WTC11 (cell line): ENCODE measurements around the gene ANKZF1. TPM values are rescaled to one million over a fixed set of nuclear protein-coding genes. Genes with fewer than 3 reads are reported as not detected.

Experiments
- ATAC-seq: fragments of 200-7000 bp; cut with Tn5 transposase; 2 replicates; pipeline ENCODE4 v1.10.0; 2021; ENCODE audit warnings: mild to moderate bottlenecking, moderate library complexity
- CTCF ChIA-PET: fragments of 300-600 bp; sonication (Branson Sonifier 250); formaldehyde crosslinking; loops from one replicate; lab custom pipeline; 2021; ENCODE audit warnings: antibody characterized with exemption; lab: Charles Lee
- POLR2A ChIA-PET: fragments of 350-600 bp; sonication (Branson Sonifier 250); formaldehyde crosslinking; loops from one replicate; lab custom pipeline; 2021; ENCODE audit warnings: antibody characterized with exemption; lab: Charles Lee
- DNase-seq: peaks from one replicate; pipeline ENCODE4 v3.0.0; 2021; ENCODE audit warnings: low spot score
- H3K27ac Mint-ChIP-seq: 2 replicates; pipeline ENCODE4 v1.8.0; 2021; ENCODE audit warnings: mixed read lengths
- H3K27me3 Mint-ChIP-seq: 2 replicates; pipeline ENCODE4 v1.8.0; 2021; ENCODE audit warnings: low read depth, mild to moderate bottlenecking, moderate library complexity, mixed read lengths
- H3K36me3 Mint-ChIP-seq: 2 replicates; pipeline ENCODE4 v1.8.0; 2021; ENCODE audit warnings: mixed read lengths
- H3K4me1 Mint-ChIP-seq: 2 replicates; pipeline ENCODE4 v1.8.0; 2022; ENCODE audit warnings: mixed read lengths
- H3K4me3 Mint-ChIP-seq: 2 replicates; pipeline ENCODE4 v1.8.0; 2021; ENCODE audit warnings: mild to moderate bottlenecking, moderate library complexity, mixed read lengths
- H3K9me3 Mint-ChIP-seq: 2 replicates; pipeline ENCODE4 v1.8.0; 2021; ENCODE audit warnings: mixed read lengths
- ARID4B ChIP-seq: sonication (generic); formaldehyde crosslinking; IDR thresholded peaks from 2 replicates; pipeline ENCODE4 v1.8.0; 2023; ENCODE audit warnings: missing genetic modification reagents, mild to moderate bottlenecking, borderline replicate concordance
- ATF6 ChIP-seq: sonication (generic); formaldehyde crosslinking; IDR thresholded peaks from 2 replicates; pipeline ENCODE4 v1.8.1; 2023; ENCODE audit warnings: mild to moderate bottlenecking, missing genetic modification reagents
- CREM ChIP-seq: sonication (generic); formaldehyde crosslinking; IDR thresholded peaks from 2 replicates; pipeline ENCODE4 v1.8.1; 2022; ENCODE audit warnings: mild to moderate bottlenecking, missing genetic modification reagents, moderate library complexity
- E2F4 ChIP-seq: sonication (generic); formaldehyde crosslinking; IDR thresholded peaks from 2 replicates; pipeline ENCODE4 v1.8.1; 2022; ENCODE audit warnings: low read depth, mild to moderate bottlenecking, moderate library complexity, missing genetic modification reagents, borderline replicate concordance
- E2F5 ChIP-seq: sonication (generic); formaldehyde crosslinking; IDR thresholded peaks from 2 replicates; pipeline ENCODE4 v1.8.1; 2022; ENCODE audit warnings: mild to moderate bottlenecking, moderate library complexity, missing genetic modification reagents
- ERG ChIP-seq: fragments of 250-450 bp; sonication (Bioruptor Pico); IDR thresholded peaks from 2 replicates; pipeline ENCODE4 v1.8.0; 2021; ENCODE audit warnings: mild to moderate bottlenecking
- FOXJ3 ChIP-seq: sonication (generic); formaldehyde crosslinking; IDR thresholded peaks from 2 replicates; pipeline ENCODE4 v1.9.0; 2021; ENCODE audit warnings: missing genetic modification reagents, mild to moderate bottlenecking, borderline replicate concordance
- FOXP1 ChIP-seq: sonication (generic); formaldehyde crosslinking; IDR thresholded peaks from 2 replicates; pipeline ENCODE4 v1.8.0; 2022; ENCODE audit warnings: missing genetic modification reagents, mild to moderate bottlenecking, moderate library complexity, borderline replicate concordance
- JAZF1 ChIP-seq: fragments of 250-450 bp; sonication (Bioruptor Pico); IDR thresholded peaks from 2 replicates; pipeline ENCODE4 v1.9.0; 2021; ENCODE audit warnings: moderate library complexity, mild to moderate bottlenecking, inconsistent platforms
- MAX ChIP-seq: sonication (generic); formaldehyde crosslinking; IDR thresholded peaks from 2 replicates; pipeline ENCODE4 v1.8.0; 2022; ENCODE audit warnings: mild to moderate bottlenecking, missing genetic modification reagents
- NFATC4 ChIP-seq: fragments of 250-450 bp; sonication (Bioruptor Pico); IDR thresholded peaks from 2 replicates; pipeline ENCODE4 v1.9.0; 2021; ENCODE audit warnings: mild to moderate bottlenecking
- NFE2L1 ChIP-seq: sonication (generic); formaldehyde crosslinking; IDR thresholded peaks from 2 replicates; pipeline ENCODE4 v1.8.1; 2023; ENCODE audit warnings: missing genetic modification reagents
- NFYB ChIP-seq: sonication (generic); formaldehyde crosslinking; conservative IDR thresholded peaks from 2 replicates; pipeline ENCODE4 v1.8.0; 2022; ENCODE audit warnings: low read depth, missing genetic modification reagents
- OVOL2 ChIP-seq: fragments of 250-450 bp; sonication (Bioruptor Pico); IDR thresholded peaks from 2 replicates; pipeline ENCODE4 v1.9.0; 2021; ENCODE audit warnings: mild to moderate bottlenecking, borderline replicate concordance
- PRRX2 ChIP-seq: fragments of 250-450 bp; sonication (Bioruptor Pico); IDR thresholded peaks from 2 replicates; pipeline ENCODE4 v1.8.0; 2021; ENCODE audit warnings: mild to moderate bottlenecking
- RORB ChIP-seq: fragments of 250-450 bp; sonication (Bioruptor Pico); IDR thresholded peaks from 2 replicates; pipeline ENCODE4 v1.9.0; 2021; ENCODE audit warnings: mild to moderate bottlenecking
- TCF7 ChIP-seq: sonication (generic); formaldehyde crosslinking; IDR thresholded peaks from 2 replicates; pipeline ENCODE4 v1.8.0; 2022; ENCODE audit warnings: mild to moderate bottlenecking, low read depth, missing genetic modification reagents, moderate library complexity
- ZBTB21 ChIP-seq: sonication (generic); formaldehyde crosslinking; IDR thresholded peaks from 2 replicates; pipeline ENCODE4 v1.8.1; 2023; ENCODE audit warnings: mild to moderate bottlenecking, missing genetic modification reagents, borderline replicate concordance
- ZNF281 ChIP-seq: sonication (generic); formaldehyde crosslinking; IDR thresholded peaks from 2 replicates; pipeline ENCODE4 v1.8.0; 2023; ENCODE audit warnings: mild to moderate bottlenecking, missing genetic modification reagents
- total RNA-seq: library from RNA; stranded (reverse); gene quantifications from 3 replicates; pipeline ENCODE4 v1.2.3, GENCODE V29; 2021
- TF ChIP-seq, protein P1 (sequence below): sonication (generic); formaldehyde crosslinking; IDR thresholded peaks from 2 replicates; pipeline ENCODE4 v1.8.1; 2023; ENCODE audit warnings: mild to moderate bottlenecking, missing genetic modification reagents, moderate library complexity
- TF ChIP-seq, protein P2 (sequence below): sonication (generic); formaldehyde crosslinking; conservative IDR thresholded peaks from 2 replicates; pipeline ENCODE4 v1.8.1; 2022; ENCODE audit warnings: mild to moderate bottlenecking, missing genetic modification reagents

Gene ANKZF1
- total RNA-seq, 1 experiment from 2014 or later, result 70.4 TPM

- ChIA-PET CTCF (interaction anchor here (0.8 to 2.0 kb wide), 14 partner anchors 9 to 323 kb away, joined by 3 to 11 read pairs (median 4); partner anchors contain the start of genes CNPPD1, GLB1L and STK16), POLR2A (interaction anchor here (0.7 to 2.0 kb wide), 8 partner anchors 11 to 46 kb away, joined by 3 to 16 read pairs (median 6); partner anchors contain the start of genes ABCB6, ANKZF1, ATG9A and CNPPD1)
- Mint-ChIP-seq H3K4me1 (peaks cover 6% of the 10 kb centered on the region), H3K27ac (peak within 1 kb of the TSS; percentile 91), H3K4me3 (peak within 1 kb of the TSS; percentile 74), H3K9me3 (peaks cover 5% of the 10 kb centered on the region), H3K27me3 (peaks cover 15% of the 10 kb centered on the region), H3K36me3 (peaks cover 30% of the 10 kb centered on the region)
- ATAC-seq (peak; percentile 96), DNase-seq (peak; percentile 93)
- TF ChIP-seq E2F4 (CRISPR knock-in tag) (no peak), NFATC4 (no peak), E2F5 (CRISPR knock-in tag) (no peak; the same call in 1 of the 2 replicates), ZNF281 (CRISPR knock-in tag) (no peak), JAZF1 (CRISPR knock-in tag) (no peak), NFYB (CRISPR knock-in tag) (no peak), TCF7 (CRISPR knock-in tag) (no peak), OVOL2 (CRISPR knock-in tag) (no peak; the same call in 1 of the 2 replicates), ZBTB21 (CRISPR knock-in tag) (0 out of 2 replicates have a peak, but pooled peaks have one; percentile 15), FOXP1 (CRISPR knock-in tag) (peak; percentile 52; the same call in 1 of the 2 replicates), PRRX2 (CRISPR knock-in tag) (peak; percentile 74; the same call in 1 of the 2 replicates), ARID4B (CRISPR knock-in tag) (0 out of 2 replicates have a peak, but pooled peaks have one; percentile 80), CREM (CRISPR knock-in tag) (peak; percentile 88; the same call in 1 of the 2 replicates), ERG (0 out of 2 replicates have a peak, but pooled peaks have one; percentile 11), NFE2L1 (CRISPR knock-in tag) (no peak), FOXJ3 (CRISPR knock-in tag) (no peak), RORB (CRISPR knock-in tag) (no peak), MAX (peak; percentile 59), ATF6 (CRISPR knock-in tag) (no peak)
- TF ChIP-seq, protein P1, sequence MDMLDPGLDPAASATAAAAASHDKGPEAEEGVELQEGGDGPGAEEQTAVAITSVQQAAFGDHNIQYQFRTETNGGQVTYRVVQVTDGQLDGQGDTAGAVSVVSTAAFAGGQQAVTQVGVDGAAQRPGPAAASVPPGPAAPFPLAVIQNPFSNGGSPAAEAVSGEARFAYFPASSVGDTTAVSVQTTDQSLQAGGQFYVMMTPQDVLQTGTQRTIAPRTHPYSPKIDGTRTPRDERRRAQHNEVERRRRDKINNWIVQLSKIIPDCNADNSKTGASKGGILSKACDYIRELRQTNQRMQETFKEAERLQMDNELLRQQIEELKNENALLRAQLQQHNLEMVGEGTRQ (CRISPR knock-in tag), result peak; percentile 44
- TF ChIP-seq, protein P2, sequence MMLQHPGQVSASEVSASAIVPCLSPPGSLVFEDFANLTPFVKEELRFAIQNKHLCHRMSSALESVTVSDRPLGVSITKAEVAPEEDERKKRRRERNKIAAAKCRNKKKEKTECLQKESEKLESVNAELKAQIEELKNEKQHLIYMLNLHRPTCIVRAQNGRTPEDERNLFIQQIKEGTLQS, result no peak
These were observed 23.1 kb upstream of the ANKZF1 start, which contains the start of gene ZFAND2B for GRCh38 chr2:219206328-219207133. Gene ZFAND2B, plus strand, starts transcription at chr2:219206782. Its CDS starts 206 bp downstream, at chr2:219206988.
